ENCODE data around the gene GRSF1. TPM values are rescaled to one million over a fixed set of nuclear protein-coding genes. Genes with fewer than 3 reads are reported as not detected.

GRSF1 gene
- total RNA-seq, 1 experiment from 2014 or later, result 63.2 TPM

- H3K27me3 ChIP-seq (replicated peaks; ENCODE audit: insufficient read depth, low read depth, low read length, poor library complexity), result no peaks in the 10 kb centered on the region
- no peaks in the 10 kb centered on the region for H3K9me3 ChIP-seq (ENCODE audit: low read depth, low read length, poor library complexity, severe bottlenecking)
- intact Hi-C loops (cut with micrococcal nuclease; ENCODE audit: unreplicated experiment), result no loop called here
- no peak overlapping the region for H3K27ac ChIP-seq (ENCODE audit: low read depth, low read length, poor library complexity, severe bottlenecking)
- no peaks in the 10 kb centered on the region for H3K36me3 ChIP-seq (ENCODE audit: insufficient read depth, low read length, poor library complexity, severe bottlenecking)
- H3K4me1 ChIP-seq (ENCODE audit: insufficient read depth, low read length, poor library complexity, severe bottlenecking), result no peaks in the 10 kb centered on the region
- no peak overlapping the region for H3K4me3 ChIP-seq (ENCODE audit: low read depth, low read length, poor library complexity, severe bottlenecking)
- CTCF ChIA-PET, result no interaction called here
- no peak for DNase-seq (ENCODE audit: low spot score)
- POLR2A ChIA-PET (ENCODE audit: low non-redundant PET), result interaction anchor here (0.7 kb wide), 1 partner anchor 166 kb away, joined by 3 read pairs; no protein-coding TSS in a partner anchor
- BruUV-seq (replicated peaks), result no TSS peak
- TF ChIP-seq EZH2 (IDR thresholded peaks at IDR 0.05; ENCODE audit: borderline replicate concordance, low read depth, low read length, poor library complexity, severe bottlenecking), result no peak
- no peak for TF ChIP-seq CTCF (conservative IDR thresholded peaks at IDR 0.05; ENCODE audit: low read depth, low read length)
Observed at GRCh38 chr4:70877556-70877955, 37.9 kb upstream of the GRSF1 start.

DNA sequence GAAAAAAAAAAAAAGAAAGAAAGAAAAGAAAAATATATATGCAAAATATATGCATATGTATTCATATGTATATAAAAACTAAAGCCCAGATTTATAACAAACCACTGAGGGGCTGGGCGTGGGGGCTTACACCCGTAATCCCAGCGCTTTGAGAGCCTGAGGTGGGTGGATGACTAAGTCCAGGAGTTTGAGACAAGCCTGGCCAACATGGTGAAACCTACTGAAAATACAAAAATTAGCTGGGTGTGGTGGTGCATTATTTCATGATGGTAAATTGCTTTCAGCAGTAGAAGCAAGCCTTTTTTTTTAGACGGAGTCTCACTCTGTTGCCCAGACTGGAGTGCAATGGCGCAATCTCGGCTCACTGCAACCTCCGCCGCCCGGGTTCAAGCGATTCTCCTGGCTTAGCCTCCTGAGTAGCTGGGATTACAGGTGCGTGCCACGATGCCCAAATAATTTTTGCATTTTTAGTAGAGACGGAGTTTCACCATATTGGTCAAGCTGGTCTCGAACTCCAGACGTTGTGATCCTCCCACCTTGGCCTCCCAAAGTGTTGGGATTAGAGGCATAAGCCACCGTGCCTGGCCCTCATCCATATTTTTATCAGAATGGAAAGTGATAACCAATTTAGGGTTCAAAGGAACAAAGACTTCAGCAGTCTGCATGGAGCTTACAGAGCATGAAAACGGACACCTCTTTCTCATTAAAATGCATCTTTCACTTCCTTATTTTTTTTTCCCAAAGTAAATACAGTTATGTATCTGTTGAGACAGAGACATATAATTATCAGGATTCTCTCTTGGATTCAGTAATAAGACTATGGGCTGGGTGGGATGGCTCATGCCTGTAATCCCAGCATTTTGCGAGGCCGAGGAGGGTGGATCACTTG lies 34.8 kb upstream of the GRSF1 start:
- H3K36me3 ChIP-seq (ENCODE audit: insufficient read depth, low read length, poor library complexity, severe bottlenecking), result no peaks in the 10 kb centered on the region
- intact Hi-C loops (cut with micrococcal nuclease; ENCODE audit: unreplicated experiment), result no loop called here
- TF ChIP-seq EZH2 (IDR thresholded peaks at IDR 0.05; ENCODE audit: borderline replicate concordance, low read depth, low read length, poor library complexity, severe bottlenecking) (no peak), CTCF (conservative IDR thresholded peaks at IDR 0.05; ENCODE audit: low read depth, low read length) (no peak)
- DNase-seq (ENCODE audit: low spot score), result no peak
- no peaks in the 10 kb centered on the region for H3K4me1 ChIP-seq (ENCODE audit: insufficient read depth, low read length, poor library complexity, severe bottlenecking)
- H3K4me3 ChIP-seq (ENCODE audit: low read depth, low read length, poor library complexity, severe bottlenecking), result no peak overlapping the region
- ChIA-PET CTCF (no interaction called here), POLR2A (ENCODE audit: low non-redundant PET) (no interaction called here)
- no peaks in the 10 kb centered on the region for H3K9me3 ChIP-seq (ENCODE audit: low read depth, low read length, poor library complexity, severe bottlenecking)
- H3K27ac ChIP-seq (ENCODE audit: low read depth, low read length, poor library complexity, severe bottlenecking), result no peak overlapping the region
- no peaks in the 10 kb centered on the region for H3K27me3 ChIP-seq (replicated peaks; ENCODE audit: insufficient read depth, low read depth, low read length, poor library complexity)
- no TSS peak for BruUV-seq (replicated peaks)

DNA sequence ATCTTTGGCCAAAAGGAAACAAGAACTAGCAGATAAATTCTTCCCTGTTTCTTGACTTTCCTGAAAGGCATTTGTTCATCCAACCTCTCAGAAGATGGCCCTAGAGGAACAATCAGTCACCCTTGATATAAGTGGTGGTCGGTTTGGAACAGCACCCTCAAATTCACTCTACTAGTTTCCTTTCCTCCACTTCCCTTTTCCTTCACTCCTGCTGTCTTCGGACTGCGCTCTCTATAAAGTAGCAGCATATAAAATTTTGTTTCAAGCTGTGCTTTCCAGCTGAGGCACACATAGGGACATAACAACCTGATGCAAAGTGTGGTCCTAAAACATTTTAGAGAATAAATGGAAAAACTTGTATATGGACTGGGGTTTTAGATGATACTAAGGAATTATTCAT lies 33.5 kb upstream of the GRSF1 start:
- Histone ChIP-seq H3K4me3 (ENCODE audit: low read depth, low read length, poor library complexity, severe bottlenecking) (no peak overlapping the region), H3K4me1 (ENCODE audit: insufficient read depth, low read length, poor library complexity, severe bottlenecking) (no peaks in the 10 kb centered on the region), H3K36me3 (ENCODE audit: insufficient read depth, low read length, poor library complexity, severe bottlenecking) (no peaks in the 10 kb centered on the region), H3K27ac (ENCODE audit: low read depth, low read length, poor library complexity, severe bottlenecking) (no peak overlapping the region), H3K9me3 (ENCODE audit: low read depth, low read length, poor library complexity, severe bottlenecking) (no peaks in the 10 kb centered on the region), H3K27me3 (replicated peaks; ENCODE audit: insufficient read depth, low read depth, low read length, poor library complexity) (no peaks in the 10 kb centered on the region)
- intact Hi-C loops (cut with micrococcal nuclease; ENCODE audit: unreplicated experiment), result no loop called here
- ChIA-PET POLR2A (ENCODE audit: low non-redundant PET) (no interaction called here), CTCF (no interaction called here)
- TF ChIP-seq EZH2 (IDR thresholded peaks at IDR 0.05; ENCODE audit: borderline replicate concordance, low read depth, low read length, poor library complexity, severe bottlenecking) (no peak), CTCF (conservative IDR thresholded peaks at IDR 0.05; ENCODE audit: low read depth, low read length) (no peak)
- BruUV-seq (replicated peaks), result no TSS peak
- DNase-seq (ENCODE audit: low spot score), result no peak
